Neural cell (in vitro differentiated cells): Measurements from ENCODE around the gene EPHX1. TPM values are rescaled to one million over a fixed set of nuclear protein-coding genes. Genes with fewer than 3 reads are reported as not detected.

Experiments
- H2AFZ ChIP-seq: fragments of 200-600, 300-800 bp; sonication (generic), shearing (Covaris generic); 2 replicates; pipeline ENCODE4 v1.6.0; 2014; ENCODE audit warnings: low read depth, mild to moderate bottlenecking, antibody characterized with exemption, low read length, moderate library complexity
- H3F3A ChIP-seq: fragments of 200-600 bp; shearing (Covaris generic); 2 replicates; pipeline ENCODE4 v1.6.1; 2016; ENCODE audit warnings: mild to moderate bottlenecking, moderate library complexity, mixed read lengths, antibody characterized with exemption, low read length; ENCODE audit not compliant: insufficient read depth, poor library complexity, severe bottlenecking
- H3K27ac ChIP-seq: fragments of 200-600, 300-800 bp; sonication (generic), shearing (Covaris generic); 2 replicates; pipeline ENCODE4 v1.5.1; 2014; ENCODE audit warnings: mild to moderate bottlenecking, low read length, moderate library complexity
- H3K27me3 ChIP-seq: fragments of 300-800, 200-600 bp; sonication (generic), shearing (Covaris generic); 2 replicates; pipeline ENCODE4 v1.6.0; 2014; ENCODE audit warnings: mild to moderate bottlenecking, low read depth, low read length, moderate library complexity; ENCODE audit not compliant: insufficient read depth
- H3K36me3 ChIP-seq: fragments of 300-800, 200-600 bp; sonication (generic), shearing (Covaris generic); 2 replicates; pipeline ENCODE4 v1.5.1; 2014; ENCODE audit warnings: mild to moderate bottlenecking, antibody characterized with exemption, low read length, moderate library complexity; ENCODE audit not compliant: insufficient read depth
- H3K4me2 ChIP-seq: fragments of 300-800, 200-600 bp; sonication (generic), shearing (Covaris generic); 2 replicates; pipeline ENCODE4 v1.6.0; 2014; ENCODE audit warnings: mild to moderate bottlenecking, low read length
- H3K4me3 ChIP-seq: fragments of 300-800, 200-600 bp; sonication (generic), shearing (Covaris generic); 2 replicates; pipeline ENCODE4 v1.5.1; 2014; ENCODE audit warnings: mild to moderate bottlenecking, low read length, moderate library complexity
- H3K79me2 ChIP-seq: fragments of 200-600 bp; shearing (Covaris generic); replicated peaks from 2 replicates; pipeline ENCODE4 v1.6.0; 2014; ENCODE audit warnings: mild to moderate bottlenecking, low read length, moderate library complexity; ENCODE audit not compliant: insufficient read depth
- H3K9ac ChIP-seq: fragments of 300-800, 200-600 bp; sonication (generic), shearing (Covaris generic); 2 replicates; pipeline ENCODE4 v1.6.1; 2016; ENCODE audit warnings: mild to moderate bottlenecking, low read length, mixed read lengths
- H3K9me2 ChIP-seq: fragments of 200-600 bp; shearing (Covaris generic); 2 replicates; pipeline ENCODE4 v1.6.1; 2016; ENCODE audit warnings: mild to moderate bottlenecking, low read length, mixed read lengths; ENCODE audit not compliant: insufficient read depth
- H3K9me3 ChIP-seq: fragments of 200-600, 300-800 bp; sonication (generic), shearing (Covaris generic); 2 replicates; pipeline ENCODE4 v1.6.1; 2016; ENCODE audit warnings: mild to moderate bottlenecking, mixed run types, low read length, moderate library complexity, mixed read lengths
- H4K20me1 ChIP-seq: fragments of 200-600 bp; shearing (Covaris generic); 2 replicates; pipeline ENCODE4 v1.6.1; 2016; ENCODE audit warnings: mild to moderate bottlenecking, mixed run types; ENCODE audit not compliant: insufficient read depth
- CTCF ChIP-seq: fragments of 450-650 bp; IDR thresholded peaks from 2 replicates; pipeline ENCODE4 v1.5.1; 2014; ENCODE audit warnings: antibody characterized with exemption, mild to moderate bottlenecking, moderate library complexity; ENCODE audit not compliant: poor library complexity, severe bottlenecking
- EP300 ChIP-seq: fragments of 450-650 bp; conservative IDR thresholded peaks from 2 replicates; pipeline ENCODE4 v1.6.1; 2014; ENCODE audit warnings: antibody characterized with exemption, mild to moderate bottlenecking, moderate library complexity; ENCODE audit not compliant: poor library complexity, severe bottlenecking
- EZH2 ChIP-seq: fragments of 200-600, 300-800 bp; shearing (Covaris generic), sonication (generic); IDR thresholded peaks from 2 replicates; pipeline ENCODE4 v1.6.1; 2014; ENCODE audit warnings: antibody characterized with exemption, low read length, borderline replicate concordance, mild to moderate bottlenecking; ENCODE audit not compliant: insufficient read depth, poor library complexity, severe bottlenecking
- MXI1 ChIP-seq: fragments of 450-650 bp; conservative IDR thresholded peaks from 2 replicates; pipeline ENCODE4 v1.6.1; 2014; ENCODE audit warnings: antibody characterized with exemption, mild to moderate bottlenecking; ENCODE audit not compliant: poor library complexity, severe bottlenecking
- POLR2AphosphoS5 ChIP-seq: IDR thresholded peaks from 2 replicates; pipeline ENCODE4 v1.6.1; 2012
- RAD21 ChIP-seq: fragments of 450-650 bp; conservative IDR thresholded peaks from 2 replicates; pipeline ENCODE4 v1.6.1; 2014; ENCODE audit warnings: antibody characterized with exemption, mild to moderate bottlenecking, moderate library complexity
- REST ChIP-seq: IDR thresholded peaks from 2 replicates; pipeline ENCODE4 v1.6.1; 2012; ENCODE audit warnings: borderline replicate concordance
- SMC3 ChIP-seq: fragments of 450-650 bp; conservative IDR thresholded peaks from 2 replicates; pipeline ENCODE4 v1.6.1; 2014; ENCODE audit warnings: antibody characterized with exemption, mild to moderate bottlenecking, moderate library complexity; ENCODE audit not compliant: poor library complexity
- TAF1 ChIP-seq: IDR thresholded peaks from 2 replicates; pipeline ENCODE4 v1.6.1; 2012; ENCODE audit warnings: low read depth
- polyA plus RNA-seq: library from polyadenylated mRNA; depleted of rRNA; stranded (reverse); fragments of >200 nt; gene quantifications from 2 replicates; pipeline ENCODE4 v1.2.3, GENCODE V29; 2014

Gene EPHX1
- polyA plus RNA-seq, 1 donor from 2014 or later, result 8.7 TPM

- Histone ChIP-seq H3K9me3 (no peaks in the 10 kb centered on the region), H4K20me1 (no peaks in the 10 kb centered on the region), H3K4me3 (no peak overlapping the region), H3K9ac (no peak overlapping the region), H3K4me2 (no peak overlapping the region), H3K79me2 (no peaks in the 10 kb centered on the region), H3K27ac (no peak overlapping the region), H3F3A (no peaks in the 10 kb centered on the region), H2AFZ (no peak overlapping the region), H3K9me2 (no peaks in the 10 kb centered on the region), H3K27me3 (peaks cover 27% of the 10 kb centered on the region), H3K36me3 (no peaks in the 10 kb centered on the region)
- TF ChIP-seq EP300, result no peak
- TF ChIP-seq TAF1, result no peak
- TF ChIP-seq CTCF, result no peak
- TF ChIP-seq EZH2, result no peak
- TF ChIP-seq POLR2AphosphoS5, result no peak
- TF ChIP-seq REST, result no peak
- TF ChIP-seq SMC3, result no peak
- TF ChIP-seq RAD21, result no peak
- no peak for TF ChIP-seq MXI1
Observed at GRCh38 chr1:225886159-225887029, 76.5 kb downstream of the EPHX1 start.

GRCh38 chr1:225887030-225887314 is 77.0 kb downstream of the EPHX1 start:
- Histone ChIP-seq H3K9me3 (no peaks in the 10 kb centered on the region), H3K27me3 (peaks cover 21% of the 10 kb centered on the region), H3K36me3 (no peaks in the 10 kb centered on the region), H3K9me2 (no peaks in the 10 kb centered on the region), H3K27ac (no peak overlapping the region), H3K79me2 (no peaks in the 10 kb centered on the region), H3F3A (no peaks in the 10 kb centered on the region), H3K9ac (no peak overlapping the region), H3K4me3 (no peak overlapping the region), H3K4me2 (no peak overlapping the region), H2AFZ (no peak overlapping the region), H4K20me1 (no peaks in the 10 kb centered on the region)
- TF ChIP-seq EP300, result no peak
- no peak for TF ChIP-seq CTCF
- no peak for TF ChIP-seq TAF1
- no peak for TF ChIP-seq POLR2AphosphoS5
- no peak for TF ChIP-seq SMC3
- no peak for TF ChIP-seq MXI1
- TF ChIP-seq EZH2, result no peak
- no peak for TF ChIP-seq REST
- TF ChIP-seq RAD21, result no peak
